Astrocyte of the spinal cord (primary cell): ENCODE results near the gene CLIP1.
"Not testable (repeated sequence)": the region's sequence is repeated elsewhere in the genome, so short reads cannot be mapped to it uniquely, and the experiment has no call there.

Experiments used
- DNase-seq: peaks from one replicate; pipeline ENCODE4 v3.0.0; 2011; ENCODE audit warnings: low read depth, low spot score
- H3K4me3 ChIP-seq: 2 replicates; pipeline ENCODE4 v1.5.1; 2011; ENCODE audit warnings: low read depth, mild to moderate bottlenecking, low read length, moderate library complexity
- in situ Hi-C: cut with HindIII; loops from 2 replicates; pipeline ENCODE4 v1.10.0; 2017; ENCODE audit warnings: low sequenced_read_pairs
- TF ChIP-seq, protein P1 (sequence below): IDR thresholded peaks from 2 replicates; pipeline ENCODE4 v1.5.1; 2012; ENCODE audit warnings: low read depth, mild to moderate bottlenecking, low read length, inconsistent platforms

The CLIP1 gene

DNA sequence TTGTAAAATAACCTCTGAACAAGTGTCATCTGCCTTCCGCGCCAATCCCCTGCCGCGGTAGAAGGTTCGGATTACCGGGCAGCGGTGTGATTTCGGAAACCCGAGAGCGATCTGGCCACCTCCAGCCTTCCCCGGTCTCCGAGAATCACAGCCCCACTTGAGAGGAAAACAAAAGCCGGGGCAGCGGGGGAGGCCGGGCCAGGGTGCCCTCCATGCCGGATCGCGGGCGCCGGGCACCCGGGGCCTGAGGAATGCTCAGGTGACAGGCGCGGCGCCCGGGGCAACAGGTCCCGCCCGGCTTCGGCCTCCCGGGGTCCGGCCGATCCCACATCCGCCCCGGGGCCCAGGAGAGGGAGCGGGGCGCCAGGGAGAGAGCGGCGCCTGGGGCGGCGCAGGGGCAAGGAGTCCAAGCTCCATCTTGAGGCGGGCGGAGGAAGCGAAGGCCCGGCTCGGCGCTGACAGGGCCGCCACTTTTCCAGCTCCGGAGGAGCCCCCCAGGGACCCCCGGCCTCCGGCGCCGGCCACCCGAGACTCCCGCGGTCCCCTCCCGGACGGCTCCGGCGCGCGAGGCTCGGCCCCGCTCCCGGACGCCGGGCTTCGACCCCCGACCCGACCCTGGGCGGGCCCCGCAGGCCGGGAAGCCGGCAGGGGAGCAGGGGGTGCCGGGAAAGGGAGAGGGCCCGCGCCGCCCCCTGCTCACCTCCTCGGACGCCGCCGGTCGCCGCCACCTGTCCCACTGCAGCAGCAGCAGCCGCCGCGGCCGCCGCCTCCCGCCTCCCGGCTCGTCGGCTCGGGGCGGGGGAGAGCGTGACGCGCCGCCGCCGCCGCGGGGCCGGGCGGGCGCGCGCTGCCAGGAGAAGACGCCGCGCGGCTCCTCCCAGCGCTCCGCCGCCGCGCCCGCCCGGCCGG lies at the start of gene CLIP1:
CLIP1 (minus strand) TSS at position 849 of the 909 bp plus-strand sequence. CDS start 42,217 bp downstream, outside the sequence.
- peak; percentile 78 for DNase-seq
- H3K4me3 ChIP-seq = peak within 1 kb of the TSS; percentile 79
- in situ Hi-C loops = no loop called here
- TF ChIP-seq, protein P1, sequence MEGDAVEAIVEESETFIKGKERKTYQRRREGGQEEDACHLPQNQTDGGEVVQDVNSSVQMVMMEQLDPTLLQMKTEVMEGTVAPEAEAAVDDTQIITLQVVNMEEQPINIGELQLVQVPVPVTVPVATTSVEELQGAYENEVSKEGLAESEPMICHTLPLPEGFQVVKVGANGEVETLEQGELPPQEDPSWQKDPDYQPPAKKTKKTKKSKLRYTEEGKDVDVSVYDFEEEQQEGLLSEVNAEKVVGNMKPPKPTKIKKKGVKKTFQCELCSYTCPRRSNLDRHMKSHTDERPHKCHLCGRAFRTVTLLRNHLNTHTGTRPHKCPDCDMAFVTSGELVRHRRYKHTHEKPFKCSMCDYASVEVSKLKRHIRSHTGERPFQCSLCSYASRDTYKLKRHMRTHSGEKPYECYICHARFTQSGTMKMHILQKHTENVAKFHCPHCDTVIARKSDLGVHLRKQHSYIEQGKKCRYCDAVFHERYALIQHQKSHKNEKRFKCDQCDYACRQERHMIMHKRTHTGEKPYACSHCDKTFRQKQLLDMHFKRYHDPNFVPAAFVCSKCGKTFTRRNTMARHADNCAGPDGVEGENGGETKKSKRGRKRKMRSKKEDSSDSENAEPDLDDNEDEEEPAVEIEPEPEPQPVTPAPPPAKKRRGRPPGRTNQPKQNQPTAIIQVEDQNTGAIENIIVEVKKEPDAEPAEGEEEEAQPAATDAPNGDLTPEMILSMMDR = peak; percentile 62

DNA sequence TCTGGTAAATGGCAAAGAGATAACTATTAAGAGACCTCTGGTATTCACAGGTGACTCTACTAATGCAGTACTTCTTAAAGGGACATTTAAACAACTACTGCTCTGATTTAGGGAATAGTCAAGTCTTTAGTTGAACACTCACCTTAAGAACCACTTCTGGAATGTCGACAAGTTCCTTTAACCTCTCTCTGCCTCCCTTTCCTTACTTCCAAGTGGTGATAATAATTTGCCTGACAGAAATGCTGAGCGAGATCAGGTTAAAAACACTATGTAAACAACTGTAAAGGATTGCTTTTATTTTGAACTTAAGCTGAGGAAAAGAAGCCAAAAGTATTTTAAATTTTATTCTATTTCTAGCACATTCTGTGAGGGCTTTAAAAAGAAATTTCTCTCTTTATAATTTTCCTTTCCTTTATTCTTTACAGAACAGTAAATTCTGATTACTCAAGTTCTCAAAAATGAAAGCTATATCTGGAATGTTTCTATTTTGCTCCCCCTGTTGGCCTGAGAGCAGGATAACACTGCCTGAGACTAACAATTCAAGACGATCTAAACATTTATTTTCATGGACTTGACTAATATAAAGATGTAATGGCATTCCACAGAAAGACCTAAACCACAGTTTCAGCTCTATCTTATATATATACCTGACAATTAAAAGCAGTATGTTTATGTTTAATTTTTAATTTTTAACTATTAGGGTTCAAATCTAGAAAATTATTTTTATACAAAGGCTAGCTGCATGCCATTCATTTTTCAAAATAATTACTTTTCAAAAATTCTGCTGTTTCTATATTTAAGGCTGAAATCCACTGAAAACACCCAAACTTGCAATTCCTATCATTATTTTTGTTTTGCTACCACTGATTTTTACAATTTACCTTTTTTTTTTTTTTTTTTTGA lies 49.1 kb upstream of the CLIP1 start:
- H3K4me3 ChIP-seq = no peak overlapping the region
- peak; percentile 83 for DNase-seq
- TF ChIP-seq, protein P1 = peak; percentile 74
- in situ Hi-C loops = no loop called here

DNA sequence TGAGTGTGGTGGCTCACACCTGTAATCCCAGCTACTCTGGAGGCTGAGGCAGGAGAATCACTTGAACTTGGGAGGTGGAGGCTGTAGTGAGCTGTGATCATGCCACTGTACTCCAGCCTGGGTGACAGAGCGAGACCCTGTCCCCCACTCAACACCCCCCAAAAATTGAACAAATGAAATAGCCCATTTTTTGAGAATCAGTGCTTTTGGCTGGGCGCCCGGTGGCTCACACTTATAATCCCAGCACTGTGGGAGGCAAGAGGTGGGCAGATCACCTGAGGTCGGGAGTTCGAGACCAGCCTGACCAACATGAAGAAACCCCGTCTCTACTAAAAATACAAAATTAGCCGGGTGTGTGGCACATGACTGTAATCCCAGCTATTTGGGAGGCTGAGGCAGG lies 48.1 kb upstream of the CLIP1 start:
- in situ Hi-C loops, DNase-seq, H3K4me3 ChIP-seq: not testable (repeated sequence)

DNA sequence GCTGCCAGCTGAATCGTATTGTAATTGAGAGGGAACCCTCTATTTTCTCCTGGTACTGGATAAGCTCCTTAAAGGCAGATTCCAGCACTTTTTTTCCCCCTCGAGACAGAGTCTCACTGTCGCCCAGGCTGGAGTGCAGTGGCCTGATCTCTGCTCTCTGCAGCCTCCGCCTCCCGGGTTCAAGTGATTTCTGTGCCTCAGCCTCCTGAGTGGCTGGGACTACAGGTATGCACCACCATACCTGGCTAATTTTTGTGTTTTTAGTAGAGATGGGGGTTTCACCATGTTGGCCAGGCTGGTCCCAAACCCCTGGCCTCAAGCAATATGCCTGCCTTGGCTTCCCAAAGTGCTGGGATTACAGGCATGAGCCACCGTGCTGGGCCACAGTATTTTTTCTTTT lies 47.4 kb upstream of the CLIP1 start:
- DNase-seq, in situ Hi-C loops, H3K4me3 ChIP-seq: not testable (repeated sequence)

DNA sequence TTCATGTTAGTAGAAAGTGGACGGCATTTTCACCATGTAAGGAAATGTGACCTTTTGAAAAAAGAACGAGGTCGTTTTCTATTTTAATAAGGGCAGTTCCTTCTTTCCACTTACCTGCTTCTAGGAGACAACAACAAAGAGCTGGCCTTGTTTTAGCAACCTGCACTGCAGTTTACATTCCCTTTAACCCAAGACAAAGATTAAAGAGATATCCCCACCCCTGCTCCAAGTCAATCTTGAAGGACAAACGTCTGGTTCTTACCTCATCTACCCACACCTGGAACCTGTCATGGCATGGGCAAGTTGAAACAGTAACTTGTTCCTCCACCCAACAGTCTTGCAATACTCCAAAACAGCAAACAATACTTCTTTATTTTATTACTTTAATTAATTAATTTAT lies 45.5 kb upstream of the CLIP1 start:
- TF ChIP-seq, protein P1 = no peak

DNA sequence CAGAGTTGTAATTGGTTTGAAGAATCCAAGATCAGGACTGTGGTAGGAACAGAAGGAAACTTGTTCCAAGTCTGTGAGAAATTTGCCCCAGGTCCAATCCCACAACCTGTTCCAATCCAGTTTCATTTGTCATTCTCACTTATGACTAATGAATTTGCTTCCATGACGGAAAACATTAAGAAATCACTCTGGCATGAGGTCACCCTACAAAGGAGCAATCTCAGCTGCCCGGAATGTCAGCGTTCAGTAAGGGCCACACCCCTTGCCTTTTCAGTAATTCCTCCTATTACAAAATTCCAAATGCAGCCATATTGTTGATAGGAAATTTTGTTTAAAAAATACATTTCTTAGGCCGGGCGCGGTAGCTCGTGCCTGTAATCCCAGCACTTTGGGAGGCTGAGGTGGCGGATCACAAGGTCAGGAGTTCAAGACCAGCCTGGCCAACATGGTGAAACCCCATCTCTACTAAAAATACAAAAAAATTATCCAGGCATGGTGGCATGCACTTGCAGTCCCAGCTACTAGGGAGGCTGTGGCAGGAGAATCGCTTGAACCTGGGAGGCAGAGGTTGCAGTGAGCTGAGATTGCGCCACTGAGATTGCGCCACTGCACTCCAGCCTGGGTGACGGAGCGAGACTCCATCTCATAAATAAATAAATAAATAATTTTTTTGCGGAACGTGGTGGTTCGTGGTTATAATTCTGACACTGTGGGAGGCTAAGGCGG lies 42.0 kb upstream of the CLIP1 start:
- H3K4me3 ChIP-seq, in situ Hi-C loops: not testable (repeated sequence)
- peak; percentile 95 for DNase-seq

More for the DNA sequence above, 45.5 kb upstream of the CLIP1 start:
- DNase-seq = no peak
- no peak overlapping the region for H3K4me3 ChIP-seq
- in situ Hi-C loops = no loop called here

DNA sequence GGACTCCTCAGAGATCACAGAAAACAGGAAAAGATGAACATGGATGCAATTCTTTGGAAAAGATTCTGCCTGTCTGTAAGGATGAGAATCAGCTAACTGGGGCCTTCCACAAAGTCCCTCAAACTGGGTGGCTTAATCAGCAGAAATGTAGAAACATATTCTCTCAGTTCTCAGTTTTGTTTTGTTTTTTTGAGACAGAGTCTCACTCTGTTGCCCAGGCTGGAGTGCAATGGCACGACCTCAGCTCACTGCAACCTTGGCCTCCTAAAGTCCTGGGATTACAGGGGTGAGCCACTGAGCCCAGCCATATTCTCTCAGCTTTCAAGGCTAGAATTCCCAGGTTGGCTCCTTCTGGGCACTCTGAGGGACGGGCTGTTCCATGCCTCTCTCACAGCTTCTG lies 38.2 kb upstream of the CLIP1 start:
- DNase-seq = no peak
- TF ChIP-seq, protein P1 = no peak
- H3K4me3 ChIP-seq = no peak overlapping the region
- in situ Hi-C loops = no loop called here
